Type B pancreatic cell (in vitro differentiated cells): Measurements from ENCODE around the gene ZC3HAV1L. TPM values are rescaled to one million over a fixed set of nuclear protein-coding genes. Genes with fewer than 3 reads are reported as not detected.

Experiments
- DNase-seq: peaks from one replicate; pipeline ENCODE4 v3.0.0; 2021; ENCODE audit warnings: mixed read lengths; ENCODE audit not compliant: unreplicated experiment; ENCODE audit errors: extremely low spot score
- H3K27ac Mint-ChIP-seq: 2 replicates; pipeline ENCODE4 v1.8.0; 2021; ENCODE audit warnings: mild to moderate bottlenecking, mixed read lengths
- H3K27me3 Mint-ChIP-seq: 2 replicates; pipeline ENCODE4 v1.8.0; 2021; ENCODE audit warnings: mixed read lengths
- H3K36me3 Mint-ChIP-seq: 2 replicates; pipeline ENCODE4 v1.8.0; 2021; ENCODE audit warnings: mixed read lengths
- H3K4me1 Mint-ChIP-seq: one replicate; pipeline ENCODE4 v1.8.0; 2021; ENCODE audit warnings: mixed read lengths; ENCODE audit not compliant: unreplicated experiment
- H3K4me3 Mint-ChIP-seq: 2 replicates; pipeline ENCODE4 v1.8.0; 2021; ENCODE audit warnings: mild to moderate bottlenecking, mixed read lengths
- H3K9me3 Mint-ChIP-seq: 2 replicates; pipeline ENCODE4 v1.8.0; 2021; ENCODE audit warnings: mixed read lengths
- total RNA-seq: library from RNA; stranded (reverse); gene quantifications from 2 replicates; pipeline ENCODE4 v1.2.1, GENCODE V29; 2021; ENCODE audit warnings: low replicate concordance
- TF ChIP-seq, protein P1 (sequence below): fragments of 200-600 bp; sonication (generic); conservative IDR thresholded peaks from 2 replicates; pipeline ENCODE4 v1.5.0; 2021; ENCODE audit warnings: antibody characterized with exemption, mild to moderate bottlenecking

ZC3HAV1L gene
- total RNA-seq, 1 donor from 2014 or later, result 3.1 TPM

DNA sequence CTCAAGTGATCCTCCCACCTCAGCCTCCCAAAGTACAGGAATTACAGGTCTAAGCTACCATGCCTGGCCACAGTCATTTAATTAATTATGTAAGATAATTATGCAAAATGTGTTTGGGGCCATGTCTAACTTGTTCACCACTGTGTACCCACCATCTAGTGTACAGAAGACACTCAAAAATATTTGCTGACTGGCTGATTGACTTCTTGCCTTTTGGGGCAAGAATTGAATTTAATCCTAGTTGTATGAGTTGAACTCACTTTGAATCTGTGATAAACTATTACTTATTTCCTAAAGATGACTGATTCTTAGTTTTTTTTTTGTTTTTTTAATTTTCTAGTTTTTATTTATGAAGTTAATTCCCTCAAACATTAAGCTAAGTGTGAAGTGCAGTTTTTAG lies 15.8 kb upstream of the ZC3HAV1L start:
- H3K27ac Mint-ChIP-seq, result no peak overlapping the region
- TF ChIP-seq, protein P1, sequence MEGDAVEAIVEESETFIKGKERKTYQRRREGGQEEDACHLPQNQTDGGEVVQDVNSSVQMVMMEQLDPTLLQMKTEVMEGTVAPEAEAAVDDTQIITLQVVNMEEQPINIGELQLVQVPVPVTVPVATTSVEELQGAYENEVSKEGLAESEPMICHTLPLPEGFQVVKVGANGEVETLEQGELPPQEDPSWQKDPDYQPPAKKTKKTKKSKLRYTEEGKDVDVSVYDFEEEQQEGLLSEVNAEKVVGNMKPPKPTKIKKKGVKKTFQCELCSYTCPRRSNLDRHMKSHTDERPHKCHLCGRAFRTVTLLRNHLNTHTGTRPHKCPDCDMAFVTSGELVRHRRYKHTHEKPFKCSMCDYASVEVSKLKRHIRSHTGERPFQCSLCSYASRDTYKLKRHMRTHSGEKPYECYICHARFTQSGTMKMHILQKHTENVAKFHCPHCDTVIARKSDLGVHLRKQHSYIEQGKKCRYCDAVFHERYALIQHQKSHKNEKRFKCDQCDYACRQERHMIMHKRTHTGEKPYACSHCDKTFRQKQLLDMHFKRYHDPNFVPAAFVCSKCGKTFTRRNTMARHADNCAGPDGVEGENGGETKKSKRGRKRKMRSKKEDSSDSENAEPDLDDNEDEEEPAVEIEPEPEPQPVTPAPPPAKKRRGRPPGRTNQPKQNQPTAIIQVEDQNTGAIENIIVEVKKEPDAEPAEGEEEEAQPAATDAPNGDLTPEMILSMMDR, result no peak
- no peaks in the 10 kb centered on the region for H3K4me1 Mint-ChIP-seq
- H3K36me3 Mint-ChIP-seq, result peaks cover 7% of the 10 kb centered on the region
- DNase-seq, result no peak
- H3K4me3 Mint-ChIP-seq, result no peak overlapping the region
- no peaks in the 10 kb centered on the region for H3K9me3 Mint-ChIP-seq
- no peaks in the 10 kb centered on the region for H3K27me3 Mint-ChIP-seq

- no peak overlapping the region for H3K4me3 Mint-ChIP-seq
- no peak overlapping the region for H3K27ac Mint-ChIP-seq
- H3K9me3 Mint-ChIP-seq, result no peaks in the 10 kb centered on the region
- TF ChIP-seq, protein P1, result no peak
- no peaks in the 10 kb centered on the region for H3K4me1 Mint-ChIP-seq
- peaks cover 7% of the 10 kb centered on the region for H3K36me3 Mint-ChIP-seq
- DNase-seq, result no peak
- H3K27me3 Mint-ChIP-seq, result no peaks in the 10 kb centered on the region
Measured at GRCh38 chr7:139049936-139050335, 14.1 kb upstream of the ZC3HAV1L start.

DNA sequence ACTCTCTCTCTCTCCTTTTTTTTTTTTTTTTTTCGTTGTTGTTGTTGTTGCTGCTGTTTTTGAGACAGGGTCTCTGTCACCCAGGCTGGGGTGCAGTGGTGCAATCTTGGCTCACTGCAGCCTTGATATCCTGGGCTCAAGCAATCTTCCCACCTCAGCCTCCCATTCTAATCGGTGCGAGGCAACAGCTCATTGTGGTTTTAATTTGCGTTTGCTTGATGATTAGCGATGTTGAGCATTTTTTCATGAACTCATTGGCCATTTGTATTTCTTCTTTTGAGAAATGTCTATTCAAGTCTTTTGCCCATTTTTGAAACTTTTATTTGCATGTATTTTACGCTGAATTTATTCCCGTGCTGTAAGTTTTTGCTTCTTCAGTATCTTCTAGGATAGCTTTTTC lies 13.3 kb upstream of the ZC3HAV1L start:
- DNase-seq, result no peak
- Mint-ChIP-seq H3K4me3 (no peak overlapping the region), H3K27ac (no peak overlapping the region), H3K27me3 (no peaks in the 10 kb centered on the region), H3K4me1 (no peaks in the 10 kb centered on the region), H3K9me3 (no peaks in the 10 kb centered on the region), H3K36me3 (peaks cover 9% of the 10 kb centered on the region)
- TF ChIP-seq, protein P1, result no peak

- Mint-ChIP-seq H3K4me3 (no peak overlapping the region), H3K27ac (no peak overlapping the region), H3K9me3 (no peaks in the 10 kb centered on the region), H3K27me3 (no peaks in the 10 kb centered on the region), H3K4me1 (no peaks in the 10 kb centered on the region), H3K36me3 (peaks cover 11% of the 10 kb centered on the region)
- DNase-seq, result no peak
- TF ChIP-seq, protein P1, result no peak
Measured at GRCh38 chr7:139047970-139048369, 12.1 kb upstream of the ZC3HAV1L start.

DNA sequence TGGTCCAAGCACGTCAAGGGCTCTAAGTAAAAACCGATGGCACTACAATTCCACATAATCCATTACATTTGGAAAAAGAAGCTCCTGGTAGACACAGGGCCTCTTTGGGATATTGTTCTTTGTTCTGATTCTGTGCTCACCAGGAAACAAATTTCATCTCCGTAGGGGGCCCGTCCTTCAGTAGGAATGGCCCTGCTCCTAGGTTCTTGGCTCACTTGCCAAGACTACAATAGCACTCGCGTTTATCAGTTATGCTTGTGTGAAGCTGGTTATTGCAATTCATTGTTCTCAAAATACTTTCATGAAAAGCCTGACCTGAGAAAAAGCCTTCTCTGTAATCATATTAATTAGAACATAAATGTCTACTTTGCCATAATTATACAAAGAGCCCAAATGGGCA lies 10.3 kb upstream of the ZC3HAV1L start:
- no peak overlapping the region for H3K27ac Mint-ChIP-seq

More for the DNA sequence above, 10.3 kb upstream of the ZC3HAV1L start:
- no peak overlapping the region for H3K4me3 Mint-ChIP-seq
- no peaks in the 10 kb centered on the region for H3K4me1 Mint-ChIP-seq
- H3K36me3 Mint-ChIP-seq, result peaks cover 11% of the 10 kb centered on the region
- TF ChIP-seq, protein P1, result no peak
- no peak for DNase-seq
- no peaks in the 10 kb centered on the region for H3K9me3 Mint-ChIP-seq
- no peaks in the 10 kb centered on the region for H3K27me3 Mint-ChIP-seq
